ENCODE measurements around the gene G3BP2.

GRCh38 chr4:75662626-75663025, 10.6 kb downstream of the G3BP2 start:
- TF ChIP-seq POLR2A (IDR thresholded peaks at IDR 0.05) (no peak), CTCF (IDR thresholded peaks at IDR 0.05) (no peak)

Data from lower leg skin (tissue), 3 donors.